GM23338 (cell line): Measurements from ENCODE around the gene DUS4L. TPM values are rescaled to one million over a fixed set of nuclear protein-coding genes. Genes with fewer than 3 reads are reported as not detected.

Source experiments
- ATAC-seq: fragments of 200-7000 bp; cut with Tn5 transposase; 3 replicates; pipeline ENCODE4 v1.9.1; 2020
- DNase-seq: peaks from one replicate; pipeline ENCODE4 v3.0.0-alpha.2; 2015; ENCODE audit warnings: low spot score
- H2AFZ ChIP-seq: fragments of 200-600 bp; sonication (generic); 2 replicates; pipeline ENCODE4 v1.8.0; 2016; ENCODE audit warnings: antibody characterized with exemption, mild to moderate bottlenecking, moderate library complexity
- H3F3A ChIP-seq: fragments of 200-600 bp; sonication (generic); replicated peaks from 2 replicates; pipeline ENCODE4 v1.8.0; 2017; ENCODE audit warnings: antibody characterized with exemption, mixed run types, low read depth
- H3K27ac ChIP-seq: fragments of 200-600 bp; sonication (generic); 2 replicates; pipeline ENCODE4 v1.6.1; 2016; ENCODE audit warnings: low read depth
- H3K27me3 ChIP-seq: fragments of 200-600 bp; sonication (generic); 2 replicates; pipeline ENCODE4 v1.8.0; 2016; ENCODE audit warnings: mild to moderate bottlenecking, mixed run types, moderate library complexity; ENCODE audit not compliant: insufficient read depth
- H3K36me3 ChIP-seq: fragments of 200-600 bp; sonication (generic); 2 replicates; pipeline ENCODE4 v1.8.0; 2016; ENCODE audit warnings: mild to moderate bottlenecking; ENCODE audit not compliant: insufficient read depth
- H3K4me1 ChIP-seq: fragments of 200-600 bp; sonication (generic); 2 replicates; pipeline ENCODE4 v1.8.0; 2016; ENCODE audit warnings: mild to moderate bottlenecking, moderate library complexity; ENCODE audit not compliant: insufficient read depth
- H3K4me2 ChIP-seq: fragments of 200-600 bp; sonication (generic); 2 replicates; pipeline ENCODE4 v1.7.1; 2017; ENCODE audit warnings: mixed run types
- H3K4me3 ChIP-seq: fragments of 200-600 bp; sonication (generic); 2 replicates; pipeline ENCODE4 v1.6.1; 2016; ENCODE audit warnings: mixed run types
- H3K79me2 ChIP-seq: fragments of 200-600 bp; sonication (generic); replicated peaks from 2 replicates; pipeline ENCODE4 v1.8.0; 2017; ENCODE audit warnings: mild to moderate bottlenecking; ENCODE audit not compliant: insufficient read depth
- H3K9me2 ChIP-seq: fragments of 200-600 bp; sonication (generic); 2 replicates; pipeline ENCODE4 v1.8.0; 2017; ENCODE audit not compliant: insufficient read depth
- H4K20me1 ChIP-seq: fragments of 200-600 bp; sonication (generic); replicated peaks from 2 replicates; pipeline ENCODE4 v1.8.0; 2017; ENCODE audit warnings: mild to moderate bottlenecking; ENCODE audit not compliant: insufficient read depth
- H3K27ac Mint-ChIP-seq: 2 replicates; pipeline ENCODE4 v1.8.0; 2020; ENCODE audit warnings: inconsistent platforms, mild to moderate bottlenecking, moderate library complexity, mixed read lengths
- H3K27me3 Mint-ChIP-seq: 3 replicates; pipeline ENCODE4 v1.8.0; 2022; ENCODE audit warnings: low read depth, mild to moderate bottlenecking, moderate library complexity, mixed read lengths, inconsistent platforms; ENCODE audit not compliant: insufficient read depth, poor library complexity
- H3K36me3 Mint-ChIP-seq: 3 replicates; pipeline ENCODE4 v1.8.0; 2021; ENCODE audit warnings: low read depth, mild to moderate bottlenecking, inconsistent platforms, moderate library complexity, mixed read lengths
- H3K4me1 Mint-ChIP-seq: 3 replicates; pipeline ENCODE4 v1.8.0; 2020; ENCODE audit warnings: mild to moderate bottlenecking, inconsistent platforms, mixed read lengths
- H3K4me3 Mint-ChIP-seq: 3 replicates; pipeline ENCODE4 v1.8.0; 2021; ENCODE audit warnings: moderate library complexity, mild to moderate bottlenecking, inconsistent platforms, mixed read lengths
- H3K9me3 Mint-ChIP-seq: 3 replicates; pipeline ENCODE4 v1.8.0; 2020; ENCODE audit warnings: moderate library complexity, mild to moderate bottlenecking, inconsistent platforms, mixed read lengths
- CREB1 ChIP-seq: fragments of 250-450 bp; sonication (Bioruptor Pico); IDR thresholded peaks from 2 replicates; pipeline ENCODE4 v1.5.0; 2020; ENCODE audit warnings: low read depth, mild to moderate bottlenecking, moderate library complexity
- EZH2 ChIP-seq: fragments of 200-600 bp; sonication (generic); IDR thresholded peaks from one replicate; pipeline ENCODE4 v1.8.0; 2017; ENCODE audit warnings: antibody characterized with exemption, mild to moderate bottlenecking, low read depth; ENCODE audit not compliant: unreplicated experiment
- EZH2phosphoT487 ChIP-seq: fragments of 200-600 bp; sonication (generic); IDR thresholded peaks from one replicate; pipeline ENCODE4 v1.8.1; 2018; ENCODE audit warnings: antibody characterized with exemption; ENCODE audit not compliant: unreplicated experiment
- JUNB ChIP-seq: IDR thresholded peaks from one replicate; pipeline ENCODE4 v1.6.1; 2016; ENCODE audit warnings: antibody characterized with exemption; ENCODE audit not compliant: unreplicated experiment
- NANOG ChIP-seq: IDR thresholded peaks from 2 replicates; pipeline ENCODE4 v1.6.1; 2016; ENCODE audit warnings: antibody characterized with exemption, borderline replicate concordance
- POLR2AphosphoS5 ChIP-seq: IDR thresholded peaks from 2 replicates; pipeline ENCODE4 v1.6.1; 2016; ENCODE audit warnings: antibody characterized with exemption, low read depth
- STAT1 ChIP-seq: IDR thresholded peaks from one replicate; pipeline ENCODE4 v1.6.1; 2016; ENCODE audit warnings: antibody characterized with exemption; ENCODE audit not compliant: unreplicated experiment
- ZNF114 ChIP-seq: fragments of 250-450 bp; sonication (Bioruptor Pico); IDR thresholded peaks from 2 replicates; pipeline ENCODE4 v1.5.0; 2020; ENCODE audit warnings: mild to moderate bottlenecking, moderate library complexity
- ZNF331 ChIP-seq: fragments of 250-450 bp; sonication (Bioruptor Pico); IDR thresholded peaks from 2 replicates; pipeline ENCODE4 v1.5.0; 2020; ENCODE audit warnings: low read depth, mild to moderate bottlenecking, moderate library complexity
- polyA plus RNA-seq: library from polyadenylated mRNA; unstranded; fragments of >200 nt; fragmentation: Nextera tagmentation; extraction: Ambion mirVana; gene quantifications from 2 replicates; pipeline ENCODE4 v1.2.1, GENCODE V29; 2016
- total RNA-seq: library from RNA; depleted of rRNA; stranded (reverse); fragments of >200 nt; shearing (Covaris generic); gene quantifications from 2 replicates; pipeline ENCODE4 v1.2.3, GENCODE V29; 2014
- TF ChIP-seq, protein P1 (sequence below): IDR thresholded peaks from one replicate; pipeline ENCODE4 v1.6.1; 2018; ENCODE audit warnings: antibody characterized with exemption; ENCODE audit not compliant: unreplicated experiment
- TF ChIP-seq, protein P2 (sequence below): IDR thresholded peaks from 2 replicates; pipeline ENCODE4 v1.6.1; 2016; ENCODE audit warnings: antibody characterized with exemption
- TF ChIP-seq, protein P3 (sequence below), 2 experiments: fragments of 200-600 bp in 1 of 2; sonication (generic) in 1 of 2; conservative IDR thresholded peaks; 2 replicates each; pipeline versions ENCODE4 v1.5.1 to v1.6.1; 2016 to 2017; ENCODE audit warnings: antibody characterized with exemption in 2 of 2, low read depth in 2 of 2, mild to moderate bottlenecking in 2 of 2, moderate library complexity in 1 of 2
- TF ChIP-seq, protein P4 (sequence below): fragments of 250-450 bp; sonication (Bioruptor Pico); IDR thresholded peaks from 2 replicates; pipeline ENCODE4 v1.5.0; 2020; ENCODE audit warnings: mild to moderate bottlenecking, moderate library complexity

Gene DUS4L
- total and polyA plus RNA-seq, 2 experiments from 2014 or later: 16.7 to 22.9 TPM

DNA sequence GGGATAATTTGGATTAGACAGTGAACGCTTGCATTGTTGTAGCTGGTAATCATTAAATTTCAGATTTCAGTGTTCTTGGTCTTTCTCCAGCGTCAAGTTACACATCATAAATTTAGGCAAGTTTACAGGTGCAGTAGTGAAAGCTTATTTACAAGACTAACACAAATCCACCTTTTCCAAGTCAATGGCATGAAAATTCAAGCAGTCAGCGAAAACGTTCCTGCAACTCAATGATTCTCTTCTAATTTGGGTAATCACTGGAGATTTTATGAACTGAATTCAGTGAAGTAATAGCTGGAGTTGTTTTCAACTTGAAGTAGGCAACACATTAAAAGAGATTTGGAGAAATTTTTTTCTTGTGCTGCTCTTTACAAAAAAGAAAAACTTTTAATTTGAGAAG is 34.2 kb downstream of the DUS4L start:
- Mint-ChIP-seq H3K36me3 (no peaks in the 10 kb centered on the region), H3K27ac (no peak overlapping the region), H3K27me3 (no peaks in the 10 kb centered on the region), H3K4me1 (peaks cover 6% of the 10 kb centered on the region), H3K9me3 (no peaks in the 10 kb centered on the region), H3K4me3 (no peak overlapping the region)
- no peak overlapping the region for H3K27ac ChIP-seq
- no peaks in the 10 kb centered on the region for H3F3A ChIP-seq
- no peak overlapping the region for H2AFZ ChIP-seq
- H3K4me2 ChIP-seq: no peak overlapping the region
- no peaks in the 10 kb centered on the region for H3K4me1 ChIP-seq
- ATAC-seq: no peak
- H4K20me1 ChIP-seq: no peaks in the 10 kb centered on the region
- no peaks in the 10 kb centered on the region for H3K36me3 ChIP-seq
- no peaks in the 10 kb centered on the region for H3K27me3 ChIP-seq
- H3K9me2 ChIP-seq: no peaks in the 10 kb centered on the region
- H3K4me3 ChIP-seq: no peak overlapping the region
- no peaks in the 10 kb centered on the region for H3K79me2 ChIP-seq
- no peak for DNase-seq
- TF ChIP-seq, protein P1, sequence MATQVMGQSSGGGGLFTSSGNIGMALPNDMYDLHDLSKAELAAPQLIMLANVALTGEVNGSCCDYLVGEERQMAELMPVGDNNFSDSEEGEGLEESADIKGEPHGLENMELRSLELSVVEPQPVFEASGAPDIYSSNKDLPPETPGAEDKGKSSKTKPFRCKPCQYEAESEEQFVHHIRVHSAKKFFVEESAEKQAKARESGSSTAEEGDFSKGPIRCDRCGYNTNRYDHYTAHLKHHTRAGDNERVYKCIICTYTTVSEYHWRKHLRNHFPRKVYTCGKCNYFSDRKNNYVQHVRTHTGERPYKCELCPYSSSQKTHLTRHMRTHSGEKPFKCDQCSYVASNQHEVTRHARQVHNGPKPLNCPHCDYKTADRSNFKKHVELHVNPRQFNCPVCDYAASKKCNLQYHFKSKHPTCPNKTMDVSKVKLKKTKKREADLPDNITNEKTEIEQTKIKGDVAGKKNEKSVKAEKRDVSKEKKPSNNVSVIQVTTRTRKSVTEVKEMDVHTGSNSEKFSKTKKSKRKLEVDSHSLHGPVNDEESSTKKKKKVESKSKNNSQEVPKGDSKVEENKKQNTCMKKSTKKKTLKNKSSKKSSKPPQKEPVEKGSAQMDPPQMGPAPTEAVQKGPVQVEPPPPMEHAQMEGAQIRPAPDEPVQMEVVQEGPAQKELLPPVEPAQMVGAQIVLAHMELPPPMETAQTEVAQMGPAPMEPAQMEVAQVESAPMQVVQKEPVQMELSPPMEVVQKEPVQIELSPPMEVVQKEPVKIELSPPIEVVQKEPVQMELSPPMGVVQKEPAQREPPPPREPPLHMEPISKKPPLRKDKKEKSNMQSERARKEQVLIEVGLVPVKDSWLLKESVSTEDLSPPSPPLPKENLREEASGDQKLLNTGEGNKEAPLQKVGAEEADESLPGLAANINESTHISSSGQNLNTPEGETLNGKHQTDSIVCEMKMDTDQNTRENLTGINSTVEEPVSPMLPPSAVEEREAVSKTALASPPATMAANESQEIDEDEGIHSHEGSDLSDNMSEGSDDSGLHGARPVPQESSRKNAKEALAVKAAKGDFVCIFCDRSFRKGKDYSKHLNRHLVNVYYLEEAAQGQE: no peak
- no peak for TF ChIP-seq NANOG
- TF ChIP-seq ZNF331 (CRISPR knock-in tag): no peak
- no peak for TF ChIP-seq STAT1
- TF ChIP-seq CREB1 (CRISPR knock-in tag): no peak
- TF ChIP-seq, protein P2, sequence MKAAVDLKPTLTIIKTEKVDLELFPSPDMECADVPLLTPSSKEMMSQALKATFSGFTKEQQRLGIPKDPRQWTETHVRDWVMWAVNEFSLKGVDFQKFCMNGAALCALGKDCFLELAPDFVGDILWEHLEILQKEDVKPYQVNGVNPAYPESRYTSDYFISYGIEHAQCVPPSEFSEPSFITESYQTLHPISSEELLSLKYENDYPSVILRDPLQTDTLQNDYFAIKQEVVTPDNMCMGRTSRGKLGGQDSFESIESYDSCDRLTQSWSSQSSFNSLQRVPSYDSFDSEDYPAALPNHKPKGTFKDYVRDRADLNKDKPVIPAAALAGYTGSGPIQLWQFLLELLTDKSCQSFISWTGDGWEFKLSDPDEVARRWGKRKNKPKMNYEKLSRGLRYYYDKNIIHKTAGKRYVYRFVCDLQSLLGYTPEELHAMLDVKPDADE: no peak
- TF ChIP-seq ZNF114 (CRISPR knock-in tag): no peak
- TF ChIP-seq JUNB: no peak
- TF ChIP-seq, protein P3, sequence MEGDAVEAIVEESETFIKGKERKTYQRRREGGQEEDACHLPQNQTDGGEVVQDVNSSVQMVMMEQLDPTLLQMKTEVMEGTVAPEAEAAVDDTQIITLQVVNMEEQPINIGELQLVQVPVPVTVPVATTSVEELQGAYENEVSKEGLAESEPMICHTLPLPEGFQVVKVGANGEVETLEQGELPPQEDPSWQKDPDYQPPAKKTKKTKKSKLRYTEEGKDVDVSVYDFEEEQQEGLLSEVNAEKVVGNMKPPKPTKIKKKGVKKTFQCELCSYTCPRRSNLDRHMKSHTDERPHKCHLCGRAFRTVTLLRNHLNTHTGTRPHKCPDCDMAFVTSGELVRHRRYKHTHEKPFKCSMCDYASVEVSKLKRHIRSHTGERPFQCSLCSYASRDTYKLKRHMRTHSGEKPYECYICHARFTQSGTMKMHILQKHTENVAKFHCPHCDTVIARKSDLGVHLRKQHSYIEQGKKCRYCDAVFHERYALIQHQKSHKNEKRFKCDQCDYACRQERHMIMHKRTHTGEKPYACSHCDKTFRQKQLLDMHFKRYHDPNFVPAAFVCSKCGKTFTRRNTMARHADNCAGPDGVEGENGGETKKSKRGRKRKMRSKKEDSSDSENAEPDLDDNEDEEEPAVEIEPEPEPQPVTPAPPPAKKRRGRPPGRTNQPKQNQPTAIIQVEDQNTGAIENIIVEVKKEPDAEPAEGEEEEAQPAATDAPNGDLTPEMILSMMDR (conservative IDR thresholded peaks at IDR 0.05; ENCODE audit: low read depth in 2 of 2): no peak
- TF ChIP-seq EZH2phosphoT487: no peak
- TF ChIP-seq POLR2AphosphoS5: no peak
- TF ChIP-seq, protein P4, sequence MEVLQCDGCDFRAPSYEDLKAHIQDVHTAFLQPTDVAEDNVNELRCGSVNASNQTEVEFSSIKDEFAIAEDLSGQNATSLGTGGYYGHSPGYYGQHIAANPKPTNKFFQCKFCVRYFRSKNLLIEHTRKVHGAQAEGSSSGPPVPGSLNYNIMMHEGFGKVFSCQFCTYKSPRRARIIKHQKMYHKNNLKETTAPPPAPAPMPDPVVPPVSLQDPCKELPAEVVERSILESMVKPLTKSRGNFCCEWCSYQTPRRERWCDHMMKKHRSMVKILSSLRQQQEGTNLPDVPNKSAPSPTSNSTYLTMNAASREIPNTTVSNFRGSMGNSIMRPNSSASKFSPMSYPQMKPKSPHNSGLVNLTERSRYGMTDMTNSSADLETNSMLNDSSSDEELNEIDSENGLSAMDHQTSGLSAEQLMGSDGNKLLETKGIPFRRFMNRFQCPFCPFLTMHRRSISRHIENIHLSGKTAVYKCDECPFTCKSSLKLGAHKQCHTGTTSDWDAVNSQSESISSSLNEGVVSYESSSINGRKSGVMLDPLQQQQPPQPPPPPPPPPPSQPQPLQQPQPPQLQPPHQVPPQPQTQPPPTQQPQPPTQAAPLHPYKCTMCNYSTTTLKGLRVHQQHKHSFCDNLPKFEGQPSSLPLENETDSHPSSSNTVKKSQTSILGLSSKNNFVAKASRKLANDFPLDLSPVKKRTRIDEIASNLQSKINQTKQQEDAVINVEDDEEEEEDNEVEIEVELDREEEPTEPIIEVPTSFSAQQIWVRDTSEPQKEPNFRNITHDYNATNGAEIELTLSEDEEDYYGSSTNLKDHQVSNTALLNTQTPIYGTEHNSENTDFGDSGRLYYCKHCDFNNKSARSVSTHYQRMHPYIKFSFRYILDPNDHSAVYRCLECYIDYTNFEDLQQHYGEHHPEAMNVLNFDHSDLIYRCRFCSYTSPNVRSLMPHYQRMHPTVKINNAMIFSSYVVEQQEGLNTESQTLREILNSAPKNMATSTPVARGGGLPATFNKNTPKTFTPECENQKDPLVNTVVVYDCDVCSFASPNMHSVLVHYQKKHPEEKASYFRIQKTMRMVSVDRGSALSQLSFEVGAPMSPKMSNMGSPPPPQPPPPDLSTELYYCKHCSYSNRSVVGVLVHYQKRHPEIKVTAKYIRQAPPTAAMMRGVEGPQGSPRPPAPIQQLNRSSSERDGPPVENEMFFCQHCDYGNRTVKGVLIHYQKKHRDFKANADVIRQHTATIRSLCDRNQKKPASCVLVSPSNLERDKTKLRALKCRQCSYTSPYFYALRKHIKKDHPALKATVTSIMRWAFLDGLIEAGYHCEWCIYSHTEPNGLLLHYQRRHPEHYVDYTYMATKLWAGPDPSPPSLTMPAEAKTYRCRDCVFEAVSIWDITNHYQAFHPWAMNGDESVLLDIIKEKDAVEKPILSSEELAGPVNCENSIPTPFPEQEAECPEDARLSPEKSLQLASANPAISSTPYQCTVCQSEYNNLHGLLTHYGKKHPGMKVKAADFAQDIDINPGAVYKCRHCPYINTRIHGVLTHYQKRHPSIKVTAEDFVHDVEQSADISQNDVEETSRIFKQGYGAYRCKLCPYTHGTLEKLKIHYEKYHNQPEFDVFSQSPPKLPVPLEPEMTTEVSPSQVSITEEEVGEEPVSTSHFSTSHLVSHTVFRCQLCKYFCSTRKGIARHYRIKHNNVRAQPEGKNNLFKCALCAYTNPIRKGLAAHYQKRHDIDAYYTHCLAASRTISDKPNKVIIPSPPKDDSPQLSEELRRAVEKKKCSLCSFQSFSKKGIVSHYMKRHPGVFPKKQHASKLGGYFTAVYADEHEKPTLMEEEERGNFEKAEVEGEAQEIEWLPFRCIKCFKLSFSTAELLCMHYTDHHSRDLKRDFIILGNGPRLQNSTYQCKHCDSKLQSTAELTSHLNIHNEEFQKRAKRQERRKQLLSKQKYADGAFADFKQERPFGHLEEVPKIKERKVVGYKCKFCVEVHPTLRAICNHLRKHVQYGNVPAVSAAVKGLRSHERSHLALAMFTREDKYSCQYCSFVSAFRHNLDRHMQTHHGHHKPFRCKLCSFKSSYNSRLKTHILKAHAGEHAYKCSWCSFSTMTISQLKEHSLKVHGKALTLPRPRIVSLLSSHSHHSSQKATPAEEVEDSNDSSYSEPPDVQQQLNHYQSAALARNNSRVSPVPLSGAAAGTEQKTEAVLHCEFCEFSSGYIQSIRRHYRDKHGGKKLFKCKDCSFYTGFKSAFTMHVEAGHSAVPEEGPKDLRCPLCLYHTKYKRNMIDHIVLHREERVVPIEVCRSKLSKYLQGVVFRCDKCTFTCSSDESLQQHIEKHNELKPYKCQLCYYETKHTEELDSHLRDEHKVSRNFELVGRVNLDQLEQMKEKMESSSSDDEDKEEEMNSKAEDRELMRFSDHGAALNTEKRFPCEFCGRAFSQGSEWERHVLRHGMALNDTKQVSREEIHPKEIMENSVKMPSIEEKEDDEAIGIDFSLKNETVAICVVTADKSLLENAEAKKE (CRISPR knock-in tag): no peak
- TF ChIP-seq EZH2: no peak
